ENCODE data around the gene OCRL.
"Not testable (repeated sequence)": the region's sequence is repeated elsewhere in the genome, so short reads cannot be mapped to it uniquely, and the experiment has no call there.

The OCRL gene

GRCh38 chrX:129531132-129531531 lies 8.9 kb upstream of the OCRL start:
- Histone ChIP-seq H3K9me3 (ENCODE audit: control insufficient read depth in 5 of 5, low read length in 5 of 5) (no peaks in the 10 kb centered on the region), H3K36me3 (ENCODE audit: control insufficient read depth in 5 of 5, insufficient read depth in 5 of 5, low read length in 5 of 5) (no peaks in the 10 kb centered on the region), H3K4me3 (ENCODE audit: low read depth in 1 of 5, low read length in 5 of 5) (no peak overlapping the region), H3K4me1 (ENCODE audit: control insufficient read depth in 5 of 5, insufficient read depth in 5 of 5, low read length in 5 of 5) (no peaks in the 10 kb centered on the region), H3K27me3 (ENCODE audit: control insufficient read depth in 5 of 5, insufficient read depth in 4 of 5, low read length in 5 of 5) (peaks cover 0 to 3% (median 0%) of the 10 kb centered on the region in 5 donors), H3K9ac (ENCODE audit: low read length in 5 of 5) (no peak overlapping the region), H3K27ac (ENCODE audit: low read depth, low read length) (no peak overlapping the region)

- H3K4me3 ChIP-seq (ENCODE audit: low read depth in 1 of 5, low read length in 5 of 5): no peak overlapping the region
- H3K4me1 ChIP-seq (ENCODE audit: control insufficient read depth in 5 of 5, insufficient read depth in 5 of 5, low read length in 5 of 5): no peaks in the 10 kb centered on the region
- H3K9ac ChIP-seq (ENCODE audit: low read length in 5 of 5): no peak overlapping the region
- H3K36me3 ChIP-seq (ENCODE audit: control insufficient read depth in 5 of 5, insufficient read depth in 5 of 5, low read length in 5 of 5): no peaks in the 10 kb centered on the region
- no peak overlapping the region for H3K27ac ChIP-seq (ENCODE audit: low read depth, low read length)
- peaks cover 0 to 3% (median 0%) of the 10 kb centered on the region in 5 donors for H3K27me3 ChIP-seq (ENCODE audit: control insufficient read depth in 5 of 5, insufficient read depth in 4 of 5, low read length in 5 of 5)
- H3K9me3 ChIP-seq (ENCODE audit: control insufficient read depth in 5 of 5, low read length in 5 of 5): no peaks in the 10 kb centered on the region
Measured at GRCh38 chrX:129534816-129535578, 5.1 kb upstream of the OCRL start.

GRCh38 chrX:129540722-129541184 lies 694 bp downstream of the OCRL start:
- H3K27me3 ChIP-seq (ENCODE audit: control insufficient read depth in 5 of 5, insufficient read depth in 4 of 5, low read length in 5 of 5): peaks cover 0 to 3% (median 0%) of the 10 kb centered on the region in 5 donors
- H3K9ac ChIP-seq (ENCODE audit: low read length in 5 of 5): peak overlapping the region; percentile 41 to 78 (median 73)
- H3K27ac ChIP-seq (ENCODE audit: low read depth, low read length): peak overlapping the region; percentile 21
- peaks cover 0 to 2% (median 0%) of the 10 kb centered on the region in 5 donors for H3K36me3 ChIP-seq (ENCODE audit: control insufficient read depth in 5 of 5, insufficient read depth in 5 of 5, low read length in 5 of 5)
- H3K9me3 ChIP-seq (ENCODE audit: control insufficient read depth in 5 of 5, low read length in 5 of 5): no peaks in the 10 kb centered on the region
- peaks cover 0 to 8% (median 6%) of the 10 kb centered on the region in 5 donors for H3K4me1 ChIP-seq (ENCODE audit: control insufficient read depth in 5 of 5, insufficient read depth in 5 of 5, low read length in 5 of 5)
- H3K4me3 ChIP-seq (ENCODE audit: low read depth in 1 of 5, low read length in 5 of 5): peak overlapping the region; percentile 67 to 85 (median 72)

- H3K9ac ChIP-seq (ENCODE audit: low read length in 5 of 5): no peak overlapping the region
- H3K4me1 ChIP-seq (ENCODE audit: control insufficient read depth in 5 of 5, insufficient read depth in 5 of 5, low read length in 5 of 5): peaks cover 0 to 8% (median 6%) of the 10 kb centered on the region in 5 donors
- H3K27ac ChIP-seq (ENCODE audit: low read depth, low read length): no peak overlapping the region
- peaks cover 0 to 2% (median 0%) of the 10 kb centered on the region in 5 donors for H3K27me3 ChIP-seq (ENCODE audit: control insufficient read depth in 5 of 5, insufficient read depth in 4 of 5, low read length in 5 of 5)
- no peak overlapping the region for H3K4me3 ChIP-seq (ENCODE audit: low read depth in 1 of 5, low read length in 5 of 5)
- no peaks in the 10 kb centered on the region for H3K9me3 ChIP-seq (ENCODE audit: control insufficient read depth in 5 of 5, low read length in 5 of 5)
- H3K36me3 ChIP-seq (ENCODE audit: control insufficient read depth in 5 of 5, insufficient read depth in 5 of 5, low read length in 5 of 5): peaks cover 0 to 17% (median 7%) of the 10 kb centered on the region in 5 donors
Measured at GRCh38 chrX:129544780-129545179, 4.7 kb downstream of the OCRL start.

GRCh38 chrX:129545408-129545807 lies 5.3 kb downstream of the OCRL start:
- Histone ChIP-seq H3K9ac (ENCODE audit: low read length in 5 of 5) (no peak overlapping the region), H3K4me3 (ENCODE audit: low read depth in 1 of 5, low read length in 5 of 5) (no peak overlapping the region), H3K9me3 (ENCODE audit: control insufficient read depth in 5 of 5, low read length in 5 of 5) (no peaks in the 10 kb centered on the region), H3K27ac (ENCODE audit: low read depth, low read length) (no peak overlapping the region), H3K36me3 (ENCODE audit: control insufficient read depth in 5 of 5, insufficient read depth in 5 of 5, low read length in 5 of 5) (peaks cover 0 to 19% (median 8%) of the 10 kb centered on the region in 5 donors), H3K27me3 (ENCODE audit: control insufficient read depth in 5 of 5, insufficient read depth in 4 of 5, low read length in 5 of 5) (peaks cover 0 to 2% (median 0%) of the 10 kb centered on the region in 5 donors), H3K4me1 (ENCODE audit: control insufficient read depth in 5 of 5, insufficient read depth in 5 of 5, low read length in 5 of 5) (peaks cover 0 to 8% (median 6%) of the 10 kb centered on the region in 5 donors)

- Histone ChIP-seq H3K27me3 (ENCODE audit: control insufficient read depth in 5 of 5, insufficient read depth in 4 of 5, low read length in 5 of 5) (no peaks in the 10 kb centered on the region), H3K4me3 (ENCODE audit: low read depth in 1 of 5, low read length in 5 of 5) (no peak overlapping the region), H3K36me3 (ENCODE audit: control insufficient read depth in 5 of 5, insufficient read depth in 5 of 5, low read length in 5 of 5) (peaks cover 2 to 21% (median 8%) of the 10 kb centered on the region in 5 donors), H3K9me3 (ENCODE audit: control insufficient read depth in 5 of 5, low read length in 5 of 5) (no peaks in the 10 kb centered on the region), H3K4me1 (ENCODE audit: control insufficient read depth in 5 of 5, insufficient read depth in 5 of 5, low read length in 5 of 5) (no peaks in the 10 kb centered on the region), H3K27ac (ENCODE audit: low read depth, low read length) (no peak overlapping the region), H3K9ac (ENCODE audit: low read length in 5 of 5) (no peak overlapping the region)
Measured at GRCh38 chrX:129549124-129549523, 9.1 kb downstream of the OCRL start.

- H3K4me3 ChIP-seq (ENCODE audit: low read depth in 1 of 5, low read length in 5 of 5): no peak overlapping the region
- no peak overlapping the region for H3K9ac ChIP-seq (ENCODE audit: low read length in 5 of 5)
- no peaks in the 10 kb centered on the region for H3K4me1 ChIP-seq (ENCODE audit: control insufficient read depth in 5 of 5, insufficient read depth in 5 of 5, low read length in 5 of 5)
- H3K27me3 ChIP-seq (ENCODE audit: control insufficient read depth in 5 of 5, insufficient read depth in 4 of 5, low read length in 5 of 5): no peaks in the 10 kb centered on the region
- H3K27ac ChIP-seq (ENCODE audit: low read depth, low read length): no peak overlapping the region
- H3K36me3 ChIP-seq (ENCODE audit: control insufficient read depth in 5 of 5, insufficient read depth in 5 of 5, low read length in 5 of 5): peaks cover 5 to 24% (median 12%) of the 10 kb centered on the region in 5 donors
- H3K9me3 ChIP-seq (ENCODE audit: control insufficient read depth in 5 of 5, low read length in 5 of 5): no peaks in the 10 kb centered on the region
Measured at GRCh38 chrX:129553619-129554288, 13.7 kb downstream of the OCRL start.

- H3K4me3 ChIP-seq (ENCODE audit: low read depth in 1 of 5, low read length in 5 of 5); H3K27me3 ChIP-seq (ENCODE audit: control insufficient read depth in 5 of 5, insufficient read depth in 4 of 5, low read length in 5 of 5); H3K4me1 ChIP-seq (ENCODE audit: control insufficient read depth in 5 of 5, insufficient read depth in 5 of 5, low read length in 5 of 5); H3K27ac ChIP-seq (ENCODE audit: low read depth, low read length); H3K9me3 ChIP-seq (ENCODE audit: control insufficient read depth in 5 of 5, low read length in 5 of 5); H3K9ac ChIP-seq (ENCODE audit: low read length in 5 of 5): not testable (repeated sequence)
- H3K36me3 ChIP-seq (ENCODE audit: control insufficient read depth in 5 of 5, insufficient read depth in 5 of 5, low read length in 5 of 5): peaks cover 6 to 31% (median 18%) of the 10 kb centered on the region in 5 donors
Measured at GRCh38 chrX:129554816-129555215, 14.8 kb downstream of the OCRL start.

GRCh38 chrX:129556806-129557315 lies 16.8 kb downstream of the OCRL start:
- no peak overlapping the region for H3K4me3 ChIP-seq (ENCODE audit: low read depth in 1 of 5, low read length in 5 of 5)
- peaks cover 17 to 39% (median 20%) of the 10 kb centered on the region in 5 donors for H3K36me3 ChIP-seq (ENCODE audit: control insufficient read depth in 5 of 5, insufficient read depth in 5 of 5, low read length in 5 of 5)
- H3K27ac ChIP-seq (ENCODE audit: low read depth, low read length): no peak overlapping the region
- H3K9ac ChIP-seq (ENCODE audit: low read length in 5 of 5): no peak overlapping the region
- H3K27me3 ChIP-seq (ENCODE audit: control insufficient read depth in 5 of 5, insufficient read depth in 4 of 5, low read length in 5 of 5): peaks cover 0 to 4% (median 0%) of the 10 kb centered on the region in 5 donors
- H3K9me3 ChIP-seq (ENCODE audit: control insufficient read depth in 5 of 5, low read length in 5 of 5): no peaks in the 10 kb centered on the region
- H3K4me1 ChIP-seq (ENCODE audit: control insufficient read depth in 5 of 5, insufficient read depth in 5 of 5, low read length in 5 of 5): no peaks in the 10 kb centered on the region

Measured in subcutaneous abdominal adipose tissue (tissue), 5 donors.